ENCODE results near the gene MRPS33.
A peak's percentile ranks its signal among the peaks of the same experiment; 100 is the strongest.
"Not testable (repeated sequence)": the region's sequence is repeated elsewhere in the genome, so short reads cannot be mapped to it uniquely, and the experiment has no call there.

The MRPS33 gene

GRCh38 chr7:141012044-141012685 is 2.6 kb downstream of the MRPS33 start:
- DNase-seq = peak; percentile 48 to 85 (median 72)

GRCh38 chr7:141011443-141011842 is 3.3 kb downstream of the MRPS33 start:
- DNase-seq = no peak

- DNase-seq = no peak
These were observed 11.3 kb downstream of the MRPS33 start for GRCh38 chr7:141003172-141004065.

- DNase-seq = no peak
These were observed 13.2 kb downstream of the MRPS33 start for GRCh38 chr7:141001546-141001945.

- no peak for DNase-seq
These were observed 13.6 kb downstream of the MRPS33 start for GRCh38 chr7:141001122-141001521.

- DNase-seq = no peak
These were observed 16.0 kb downstream of the MRPS33 start for GRCh38 chr7:140998715-140999114.

- no peak for DNase-seq
These were observed 22.3 kb downstream of the MRPS33 start for GRCh38 chr7:140992422-140992821.

GRCh38 chr7:140990193-140990962 is 24.4 kb downstream of the MRPS33 start:
- no peak for DNase-seq

GRCh38 chr7:140989068-140989467 is 25.7 kb downstream of the MRPS33 start:
- no peak for DNase-seq

- no peak for DNase-seq
These were observed 30.9 kb downstream of the MRPS33 start for GRCh38 chr7:140983802-140984201.

- no peak for DNase-seq
These were observed 32.2 kb downstream of the MRPS33 start for GRCh38 chr7:140982508-140982907.

- DNase-seq = no peak
These were observed 32.8 kb downstream of the MRPS33 start for GRCh38 chr7:140981951-140982350.

- DNase-seq = no peak
These were observed 37.0 kb downstream of the MRPS33 start for GRCh38 chr7:140977741-140978140.

GRCh38 chr7:140972876-140973829 is 41.6 kb downstream of the MRPS33 start:
- DNase-seq = no peak

- DNase-seq = no peak
These were observed 42.4 kb downstream of the MRPS33 start for GRCh38 chr7:140972344-140972743.

GRCh38 chr7:140967438-140967837 is 47.3 kb downstream of the MRPS33 start:
- DNase-seq = no peak

GRCh38 chr7:140966561-140967233 is 48.1 kb downstream of the MRPS33 start:
- DNase-seq = no peak

GRCh38 chr7:140961117-140961516 is 53.6 kb downstream of the MRPS33 start:
- DNase-seq = no peak

- not testable (repeated sequence) for DNase-seq
These were observed 57.8 kb downstream of the MRPS33 start for GRCh38 chr7:140956997-140957396.

Data from stimulated activated naive CD4-positive, alpha-beta T cell (primary cell).